Measurements from ENCODE around the gene UNKL.

DNA sequence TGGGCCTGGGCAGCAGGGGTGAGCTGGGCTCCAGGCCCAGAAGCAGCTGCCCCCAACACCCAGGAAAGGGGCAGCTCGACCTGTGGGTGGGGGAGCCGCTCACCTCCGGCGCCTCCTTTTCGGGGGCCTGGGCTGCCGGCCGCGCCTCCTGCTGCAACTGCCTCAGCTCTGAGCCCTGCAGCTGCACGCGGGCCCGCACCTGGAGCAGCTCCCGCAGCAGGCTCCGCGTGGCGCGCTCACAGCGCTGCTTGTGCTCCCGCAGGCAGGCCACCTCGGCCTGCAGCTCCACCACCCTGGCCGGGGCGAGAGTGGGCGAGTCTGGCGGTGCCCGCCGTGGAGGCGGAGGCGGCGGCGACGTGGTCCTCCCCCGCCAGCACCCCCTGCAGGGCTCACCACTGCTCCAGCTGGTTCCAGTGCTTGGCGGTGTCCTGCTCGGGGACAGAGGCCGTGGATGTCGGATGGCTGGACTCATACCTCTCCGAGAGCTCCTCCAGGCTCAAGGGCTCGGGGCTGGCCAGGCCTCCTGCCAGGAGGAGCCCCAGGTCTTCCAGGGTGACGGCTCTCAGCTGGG, 29.0 kb upstream of the UNKL start:
- TF ChIP-seq CTCF (IDR thresholded peaks at IDR 0.05; ENCODE audit: control extremely low read depth in 1 of 3, insufficient read depth in 1 of 3, low read depth in 1 of 3, low read length in 3 of 3) (no peak), YY1 (IDR thresholded peaks at IDR 0.05; ENCODE audit: low read depth, low read length) (no peak), ATF3 (IDR thresholded peaks at IDR 0.05; ENCODE audit: insufficient read depth, low read depth, low read length) (no peak), CEBPB (IDR thresholded peaks at IDR 0.05; ENCODE audit: low read depth, low read length) (no peak)
